IPS-NIHi7 (cell line): ENCODE data around the gene STRA6.
A peak's percentile ranks its signal among the peaks of the same experiment; 100 is the strongest.

Source experiments
- DNase-seq: peaks from one replicate; pipeline ENCODE4 v3.0.0; 2012; ENCODE audit warnings: mixed read lengths; ENCODE audit errors: extremely low spot score

The STRA6 gene

DNA sequence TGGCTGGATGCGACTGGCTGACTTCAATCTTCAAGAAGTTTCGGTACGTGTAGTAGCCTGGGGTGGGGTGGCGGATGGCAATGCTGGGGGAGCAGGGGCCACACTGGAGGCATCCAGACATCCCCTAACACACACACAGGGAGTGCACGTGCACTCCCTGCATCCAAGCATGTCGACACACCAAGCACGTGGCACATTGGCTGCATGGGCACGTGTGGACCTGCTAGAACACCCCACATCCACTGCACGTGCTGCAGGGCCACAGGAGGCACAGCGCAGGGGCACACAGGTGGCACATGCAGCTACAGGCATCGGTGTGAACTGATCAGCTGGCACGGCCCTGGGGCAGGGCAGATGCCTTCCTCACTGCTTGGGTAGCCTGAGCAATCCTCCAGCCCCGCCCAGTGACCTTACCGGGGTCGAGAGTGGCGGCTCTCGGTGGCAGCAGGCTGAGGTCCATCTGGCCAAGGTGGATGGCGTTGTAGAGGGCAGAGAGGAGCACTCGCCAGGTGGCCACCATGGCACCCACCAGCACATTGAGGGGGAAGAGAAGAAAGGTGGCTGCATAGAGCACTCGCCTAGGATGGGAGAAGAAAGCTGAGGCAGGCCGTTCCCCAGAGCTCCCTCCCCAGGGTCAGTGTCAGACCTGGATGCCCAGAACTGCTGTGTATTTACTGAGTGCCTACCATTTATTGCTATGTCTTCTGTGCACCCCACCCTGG, 21.5 kb downstream of the STRA6 start:
- DNase-seq: no peak

DNA sequence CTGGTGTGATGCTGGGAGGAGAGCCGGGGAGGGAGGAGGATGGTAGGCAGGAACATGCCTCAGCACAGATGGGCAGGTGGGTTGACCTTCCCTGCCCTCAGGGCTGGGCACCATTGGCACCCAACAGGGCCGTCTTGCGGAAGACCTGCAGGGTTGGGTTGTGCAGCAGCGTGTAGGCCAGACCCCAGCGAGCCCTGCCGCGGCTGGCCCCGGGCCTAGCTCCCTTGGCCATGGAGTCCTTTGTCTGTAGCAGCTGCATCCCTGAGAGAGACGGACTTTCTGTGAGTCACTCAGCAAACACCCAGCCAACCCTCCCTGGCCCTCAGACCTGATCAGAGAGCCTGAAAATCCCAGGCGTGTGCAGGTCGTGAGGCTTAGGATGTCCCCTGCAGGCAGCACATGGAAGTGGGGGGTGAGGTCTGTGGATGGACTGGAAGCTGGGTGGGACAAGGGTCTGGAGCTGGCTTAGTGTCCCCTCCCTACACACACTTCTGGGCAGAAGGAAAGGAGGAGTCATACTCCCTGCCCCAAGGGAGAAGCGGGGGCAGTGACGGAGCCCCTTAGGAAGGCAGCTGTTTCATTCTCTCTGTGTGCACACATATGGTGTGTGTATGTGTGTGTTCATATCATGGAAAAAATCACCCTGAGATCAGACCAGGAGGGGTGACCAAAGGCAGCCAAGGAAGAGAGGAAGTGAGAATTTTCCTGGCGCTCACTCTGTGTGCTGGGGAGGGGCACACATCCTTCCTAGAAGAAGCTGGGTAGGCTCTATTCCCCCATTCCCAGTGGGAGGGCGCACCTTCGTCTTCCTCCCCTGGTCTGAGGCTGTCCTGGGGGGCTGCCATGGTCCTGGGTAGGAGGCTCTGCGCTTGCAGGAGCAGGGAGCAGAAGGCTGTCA, 22.4 kb downstream of the STRA6 start:
- DNase-seq: no peak

DNA sequence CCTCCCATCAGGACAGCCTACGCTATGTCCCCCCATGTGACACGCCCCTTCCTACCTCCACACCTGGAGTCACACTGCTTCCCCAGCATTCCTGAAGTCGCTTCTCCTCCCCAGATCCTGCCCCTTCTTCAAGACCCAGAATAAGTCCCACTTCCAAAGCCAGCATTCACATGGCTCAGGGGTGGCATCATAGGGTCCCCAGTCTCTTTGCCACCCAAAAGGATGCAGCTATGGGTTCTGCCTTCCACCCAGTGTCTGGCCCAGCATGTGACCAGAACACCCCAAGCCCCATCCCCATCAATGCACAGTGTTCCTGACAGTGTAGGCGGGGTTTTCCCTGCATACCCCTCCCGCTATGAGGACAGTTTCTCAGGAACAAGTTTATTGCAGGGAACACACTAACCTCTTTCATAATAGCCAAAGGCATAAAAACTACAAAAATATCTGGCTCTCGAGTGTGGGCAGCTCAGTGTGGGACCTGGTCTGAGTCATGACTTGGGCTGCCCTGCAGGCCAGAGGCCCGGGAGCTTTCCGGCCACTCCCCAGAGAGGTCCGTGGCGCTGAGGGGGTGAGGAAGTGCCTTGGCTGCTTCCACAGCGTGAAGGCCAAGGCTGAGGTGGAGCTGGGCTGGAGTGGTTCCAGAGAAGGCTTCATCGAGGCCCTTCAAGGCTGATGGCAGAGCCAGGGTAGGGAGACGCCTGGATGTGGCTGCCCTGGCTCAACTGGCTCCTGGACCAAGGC, 23.3 kb downstream of the STRA6 start:
- no peak for DNase-seq

DNA sequence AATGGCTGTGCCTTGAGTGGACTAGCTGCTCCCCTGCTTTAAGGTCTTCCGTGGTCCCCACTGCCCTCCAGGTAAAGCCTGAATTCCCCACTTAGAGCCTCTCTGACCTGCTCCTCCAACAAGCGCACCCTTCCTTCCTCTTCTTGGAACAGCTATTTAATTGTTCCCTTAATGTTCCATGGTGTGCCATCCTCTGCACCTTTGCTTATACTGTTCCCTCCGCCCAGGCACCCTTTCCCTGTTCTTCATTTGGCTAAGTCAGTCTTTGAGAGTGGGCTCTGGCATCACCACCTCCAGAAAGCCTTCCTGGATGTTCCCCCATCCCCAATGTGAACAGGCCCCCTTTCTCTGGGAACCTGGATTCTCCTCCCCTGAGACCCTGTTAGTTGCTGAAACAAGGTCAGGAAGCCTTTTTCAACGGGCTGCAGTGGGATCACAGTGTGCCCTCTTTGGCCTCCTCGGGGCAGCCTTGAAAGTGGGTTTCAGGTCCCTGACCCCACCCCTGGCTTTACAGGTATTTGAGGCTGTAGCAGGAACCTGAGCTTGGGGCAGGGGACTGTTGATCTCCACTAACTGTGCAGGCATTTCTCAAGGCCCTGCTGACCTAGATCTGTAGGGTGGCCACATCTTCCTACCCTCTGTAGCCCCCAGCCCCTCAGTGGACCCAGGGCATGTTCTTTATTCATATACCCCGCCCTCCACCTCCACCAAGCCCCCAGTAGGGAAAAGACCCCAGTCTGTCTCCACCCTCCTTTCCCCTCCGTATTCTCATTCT, 24.1 kb downstream of the STRA6 start:
- no peak for DNase-seq

DNA sequence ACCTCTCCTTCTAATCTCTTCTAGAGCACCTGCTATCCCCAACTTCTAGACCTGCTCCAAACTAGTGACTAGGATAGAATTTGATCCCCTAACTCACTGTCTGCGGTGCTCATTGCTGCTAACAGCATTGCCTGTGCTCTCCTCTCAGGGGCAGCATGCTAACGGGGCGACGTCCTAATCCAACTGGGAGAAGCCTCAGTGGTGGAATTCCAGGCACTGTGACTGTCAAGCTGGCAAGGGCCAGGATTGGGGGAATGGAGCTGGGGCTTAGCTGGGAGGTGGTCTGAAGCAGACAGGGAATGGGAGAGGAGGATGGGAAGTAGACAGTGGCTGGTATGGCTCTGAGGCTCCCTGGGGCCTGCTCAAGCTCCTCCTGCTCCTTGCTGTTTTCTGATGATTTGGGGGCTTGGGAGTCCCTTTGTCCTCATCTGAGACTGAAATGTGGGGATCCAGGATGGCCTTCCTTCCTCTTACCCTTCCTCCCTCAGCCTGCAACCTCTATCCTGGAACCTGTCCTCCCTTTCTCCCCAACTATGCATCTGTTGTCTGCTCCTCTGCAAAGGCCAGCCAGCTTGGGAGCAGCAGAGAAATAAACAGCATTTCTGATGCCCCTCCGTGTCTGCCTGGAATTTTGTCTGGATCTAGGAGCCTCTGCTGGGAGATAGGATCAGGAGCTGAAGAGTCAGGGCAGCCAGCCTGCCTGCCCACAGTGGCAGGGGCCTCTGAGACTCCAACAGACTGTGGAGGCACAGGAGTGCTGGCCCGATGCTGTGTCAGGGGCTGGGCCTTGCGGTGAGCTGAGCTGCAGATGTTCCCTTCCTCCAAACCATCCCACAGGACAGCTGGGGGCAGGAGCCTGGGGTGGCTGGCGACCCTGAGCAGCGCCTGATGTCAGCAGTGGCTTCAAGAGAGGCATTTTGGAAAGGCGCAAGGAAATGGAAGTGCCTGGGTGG, 26.0 kb downstream of the STRA6 start:
- DNase-seq: peak; percentile 52

DNA sequence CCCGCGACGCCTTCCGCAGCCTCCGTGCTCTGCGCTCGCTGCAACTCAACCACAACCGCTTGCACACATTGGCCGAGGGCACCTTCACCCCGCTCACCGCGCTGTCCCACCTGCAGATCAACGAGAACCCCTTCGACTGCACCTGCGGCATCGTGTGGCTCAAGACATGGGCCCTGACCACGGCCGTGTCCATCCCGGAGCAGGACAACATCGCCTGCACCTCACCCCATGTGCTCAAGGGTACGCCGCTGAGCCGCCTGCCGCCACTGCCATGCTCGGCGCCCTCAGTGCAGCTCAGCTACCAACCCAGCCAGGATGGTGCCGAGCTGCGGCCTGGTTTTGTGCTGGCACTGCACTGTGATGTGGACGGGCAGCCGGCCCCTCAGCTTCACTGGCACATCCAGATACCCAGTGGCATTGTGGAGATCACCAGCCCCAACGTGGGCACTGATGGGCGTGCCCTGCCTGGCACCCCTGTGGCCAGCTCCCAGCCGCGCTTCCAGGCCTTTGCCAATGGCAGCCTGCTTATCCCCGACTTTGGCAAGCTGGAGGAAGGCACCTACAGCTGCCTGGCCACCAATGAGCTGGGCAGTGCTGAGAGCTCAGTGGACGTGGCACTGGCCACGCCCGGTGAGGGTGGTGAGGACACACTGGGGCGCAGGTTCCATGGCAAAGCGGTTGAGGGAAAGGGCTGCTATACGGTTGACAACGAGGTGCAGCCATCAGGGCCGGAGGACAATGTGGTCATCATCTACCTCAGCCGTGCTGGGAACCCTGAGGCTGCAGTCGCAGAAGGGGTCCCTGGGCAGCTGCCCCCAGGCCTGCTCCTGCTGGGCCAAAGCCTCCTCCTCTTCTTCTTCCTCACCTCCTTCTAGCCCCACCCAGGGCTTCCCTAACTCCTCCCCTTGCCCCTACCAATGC, 27.1 kb downstream of the STRA6 start:
- DNase-seq: no peak

DNA sequence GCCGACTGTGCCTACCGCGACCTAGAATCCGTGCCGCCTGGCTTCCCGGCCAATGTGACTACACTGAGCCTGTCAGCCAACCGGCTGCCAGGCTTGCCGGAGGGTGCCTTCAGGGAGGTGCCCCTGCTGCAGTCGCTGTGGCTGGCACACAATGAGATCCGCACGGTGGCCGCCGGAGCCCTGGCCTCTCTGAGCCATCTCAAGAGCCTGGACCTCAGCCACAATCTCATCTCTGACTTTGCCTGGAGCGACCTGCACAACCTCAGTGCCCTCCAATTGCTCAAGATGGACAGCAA, 27.7 kb downstream of the STRA6 start:
- DNase-seq: no peak

DNA sequence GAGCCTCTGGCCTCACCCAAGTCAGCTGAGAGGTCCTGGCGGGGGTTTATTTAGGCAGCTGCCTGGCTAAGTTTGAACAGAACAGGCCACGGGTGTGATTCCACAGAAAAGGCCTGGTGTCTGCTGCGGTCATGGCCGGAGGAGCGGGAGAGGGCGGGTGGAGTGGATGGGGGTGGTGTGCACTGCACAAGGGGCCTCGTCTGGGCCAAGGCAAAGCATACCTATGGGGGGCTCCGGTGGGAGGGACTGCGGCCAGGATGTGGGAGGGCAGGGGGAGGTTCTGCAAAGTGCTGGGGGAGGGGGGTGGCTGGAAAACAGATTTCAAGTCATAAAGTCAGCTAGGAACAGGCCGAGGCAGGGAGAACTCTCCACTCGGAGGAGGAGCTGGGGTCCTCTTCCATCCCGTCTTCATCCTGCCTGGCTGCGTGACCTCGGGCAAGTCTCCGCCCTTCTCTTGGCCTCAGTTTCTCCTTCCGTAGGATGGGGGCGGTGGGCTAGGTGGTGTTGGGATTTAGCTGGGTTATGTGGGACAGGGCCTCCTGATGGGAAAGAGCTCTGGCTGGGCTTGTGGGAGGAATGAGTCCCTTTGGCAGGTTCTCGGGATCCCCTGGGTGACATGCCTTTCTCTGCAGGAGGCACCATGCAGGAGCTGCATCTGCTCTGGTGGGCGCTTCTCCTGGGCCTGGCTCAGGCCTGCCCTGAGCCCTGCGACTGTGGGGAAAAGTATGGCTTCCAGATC, 28.2 kb downstream of the STRA6 start:
- peak; percentile 38 for DNase-seq

DNA sequence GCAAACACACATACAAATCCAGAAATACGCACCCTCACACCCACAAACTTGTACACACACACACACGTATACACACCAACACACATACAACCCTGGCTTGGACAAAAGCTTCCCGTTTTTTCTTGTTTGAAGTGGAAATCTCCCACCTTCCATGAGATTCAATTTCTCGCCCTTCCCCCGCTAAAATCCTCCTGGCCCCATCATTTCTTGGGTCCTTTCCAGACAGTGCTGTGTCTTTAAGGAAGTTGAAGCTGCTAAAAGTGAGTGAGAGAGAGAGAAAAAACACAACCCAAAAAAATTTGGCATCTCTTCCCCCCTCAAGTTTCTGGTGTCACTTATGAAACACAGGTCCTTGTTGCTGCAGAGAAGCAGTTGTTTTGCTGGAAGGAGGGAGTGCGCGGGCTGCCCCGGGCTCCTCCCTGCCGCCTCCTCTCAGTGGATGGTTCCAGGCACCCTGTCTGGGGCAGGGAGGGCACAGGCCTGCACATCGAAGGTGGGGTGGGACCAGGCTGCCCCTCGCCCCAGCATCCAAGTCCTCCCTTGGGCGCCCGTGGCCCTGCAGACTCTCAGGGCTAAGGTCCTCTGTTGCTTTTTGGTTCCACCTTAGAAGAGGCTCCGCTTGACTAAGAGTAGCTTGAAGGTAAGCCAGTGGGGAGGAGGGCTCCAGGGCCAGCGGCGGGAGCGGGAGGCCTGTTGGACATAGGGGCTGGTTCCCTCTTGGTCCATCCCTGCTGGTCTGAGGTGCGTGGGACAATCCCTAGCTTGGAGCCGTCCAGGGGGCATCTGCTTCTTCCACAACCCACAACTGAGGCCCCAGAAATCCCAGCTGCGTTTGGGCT, 29.0 kb downstream of the STRA6 start, which contains the start of gene ISLR:
TSS of gene ISLR (plus strand) at position 331 of the 839 bp plus-strand sequence. CDS start 1,149 bp downstream, outside the sequence.
- DNase-seq: no peak

DNA sequence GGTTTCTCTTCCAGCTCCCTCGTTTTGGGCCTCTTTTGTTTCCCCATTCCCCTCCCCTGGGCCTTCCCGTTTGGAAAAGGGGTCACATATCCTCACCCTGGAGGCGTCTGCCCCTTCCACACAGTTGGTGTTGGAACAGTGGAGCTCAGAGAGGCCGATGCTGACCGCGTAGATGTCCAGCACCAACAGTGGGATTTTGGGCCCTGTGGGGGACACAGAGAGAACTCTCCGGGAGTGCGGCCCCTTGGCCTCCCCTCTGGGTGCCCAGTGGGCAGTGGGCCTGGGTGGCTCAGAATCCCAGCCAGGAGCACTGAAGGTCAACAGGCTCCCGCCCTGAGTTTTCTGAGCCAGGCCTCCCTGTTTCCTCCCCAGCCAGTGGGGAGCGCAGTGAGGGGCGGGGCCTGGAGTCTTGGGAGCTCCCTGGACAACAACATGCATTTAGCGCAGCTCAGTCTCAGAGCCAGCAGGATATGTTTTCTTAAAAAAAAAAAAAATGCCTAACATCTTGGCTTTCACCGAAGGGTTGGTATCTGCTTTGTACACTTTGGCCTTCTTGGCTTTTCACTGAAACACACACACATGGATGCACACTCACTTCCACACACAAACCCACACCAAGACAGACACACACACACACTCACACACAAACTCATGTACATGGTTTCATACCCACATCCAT, 29.7 kb downstream of the STRA6 start:
- peak; percentile 59 for DNase-seq

DNA sequence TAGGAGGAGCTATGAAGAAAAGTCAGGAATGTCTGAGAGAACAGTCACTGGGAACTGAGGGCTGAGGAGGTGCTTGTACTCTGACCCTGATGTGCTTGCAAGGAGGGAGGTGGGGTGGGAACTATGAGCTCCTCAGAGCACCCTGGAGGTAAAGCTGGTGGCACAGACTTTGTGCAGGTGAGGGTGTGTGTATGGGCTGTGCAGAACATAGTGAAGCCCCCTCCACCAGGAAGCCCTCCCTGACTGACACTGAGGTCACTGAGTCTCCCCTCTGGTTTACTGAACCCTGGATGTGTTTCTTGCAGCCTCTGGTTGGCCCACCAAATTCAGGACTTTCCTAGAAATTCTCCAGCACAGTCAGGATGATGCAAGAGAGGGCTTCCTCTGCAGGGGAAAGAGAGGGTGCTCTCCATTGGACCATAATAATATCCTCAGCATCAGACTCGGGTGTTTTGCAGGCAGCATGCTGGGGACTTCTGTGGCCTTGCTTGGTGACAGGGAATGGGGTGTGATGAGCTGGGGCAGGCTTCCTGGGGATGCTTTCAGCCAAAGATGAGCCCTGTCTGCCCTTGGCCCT, 30.5 kb downstream of the STRA6 start:
- no peak for DNase-seq

DNA sequence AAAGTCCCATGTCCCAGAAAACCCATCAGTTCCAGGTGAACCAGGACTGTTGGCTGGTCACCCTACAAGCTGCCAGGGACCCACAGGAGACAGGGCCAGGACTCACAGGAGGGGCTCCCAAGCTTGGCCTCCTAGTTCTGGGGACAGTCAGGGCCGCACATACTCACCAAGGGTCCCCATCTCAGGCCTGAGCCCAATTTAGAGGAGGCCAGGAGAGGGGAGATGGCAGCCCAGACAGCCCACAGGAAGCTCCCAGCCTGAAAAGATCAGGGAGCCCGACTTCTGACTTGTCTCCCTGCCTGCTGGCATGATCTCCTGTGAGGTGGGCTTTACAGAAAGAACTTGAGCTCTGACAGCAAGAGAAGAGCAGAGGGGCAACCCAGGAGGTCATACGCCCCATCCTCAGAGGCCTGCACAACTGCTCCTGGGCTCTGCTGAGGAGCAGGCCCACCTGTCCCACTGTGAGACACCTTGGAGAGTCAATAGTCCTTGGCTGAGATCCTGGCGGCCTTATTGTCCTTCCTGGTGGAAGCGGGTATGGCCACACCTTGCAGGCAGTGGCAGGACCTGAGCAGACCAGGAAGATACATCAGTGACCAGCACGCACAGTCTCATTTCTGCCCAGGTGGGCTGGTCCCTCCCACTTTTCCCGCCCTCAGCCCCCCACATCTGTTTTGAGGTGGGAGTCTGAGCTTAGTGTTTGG, 31.6 kb downstream of the STRA6 start:
- DNase-seq: no peak

DNA sequence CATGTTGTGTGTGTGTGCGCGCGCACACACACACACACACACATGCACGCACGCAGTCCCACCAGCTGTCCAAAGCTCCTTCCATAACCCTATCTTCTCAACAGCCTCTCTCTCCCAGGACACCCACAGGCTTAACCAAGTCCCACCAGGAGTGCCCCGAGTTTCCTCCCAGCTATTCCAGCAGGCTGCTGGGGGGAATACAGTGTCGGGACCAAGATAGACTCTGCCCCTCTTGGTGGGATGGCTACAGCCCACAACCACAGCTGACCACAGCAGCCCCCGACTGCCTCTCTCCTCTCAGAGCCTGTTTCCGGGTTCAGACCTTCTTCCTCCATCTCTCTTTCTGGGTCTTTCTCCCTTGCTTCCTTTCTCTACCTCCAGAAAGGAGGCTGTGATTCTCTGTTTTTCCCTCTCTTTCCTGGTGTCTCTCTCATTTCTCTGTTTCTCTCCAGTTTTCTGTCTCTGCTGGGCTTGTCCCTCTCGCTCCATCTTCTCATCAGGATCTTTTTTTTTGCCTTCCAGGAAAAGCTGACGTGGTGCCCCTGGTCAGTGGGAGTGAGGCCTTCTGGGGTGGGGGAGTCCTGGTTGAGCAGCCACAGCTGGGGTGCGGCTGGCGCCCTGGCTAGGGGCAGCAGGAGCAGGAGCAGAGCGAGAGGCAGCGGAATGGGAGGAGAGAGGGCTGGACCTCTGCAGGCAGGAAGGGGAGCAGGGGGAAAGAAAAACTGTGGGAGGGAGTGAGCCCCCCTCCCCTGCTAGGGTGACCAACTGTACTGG, 32.3 kb downstream of the STRA6 start:
- no peak for DNase-seq

DNA sequence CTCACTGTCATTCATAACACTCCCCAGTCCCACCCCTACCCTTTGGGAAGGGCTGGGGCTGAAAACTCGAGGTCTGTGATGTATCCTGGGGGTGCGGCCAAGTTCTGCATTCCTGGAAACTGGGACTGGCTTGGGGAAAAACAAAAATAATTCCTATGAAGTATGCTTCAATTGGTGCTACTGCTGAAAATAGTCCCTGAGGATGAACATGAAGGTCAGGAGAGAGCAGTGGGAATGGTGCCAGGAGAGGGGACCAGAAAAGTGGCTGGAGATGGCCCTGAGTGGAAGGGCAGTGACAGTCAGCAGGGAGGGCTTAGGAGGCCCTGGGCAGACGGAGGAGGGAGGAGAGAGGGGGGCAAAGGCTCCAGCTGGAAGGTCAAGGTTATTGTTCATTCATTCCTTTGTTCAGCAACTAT, 33.9 kb downstream of the STRA6 start:
- no peak for DNase-seq

DNA sequence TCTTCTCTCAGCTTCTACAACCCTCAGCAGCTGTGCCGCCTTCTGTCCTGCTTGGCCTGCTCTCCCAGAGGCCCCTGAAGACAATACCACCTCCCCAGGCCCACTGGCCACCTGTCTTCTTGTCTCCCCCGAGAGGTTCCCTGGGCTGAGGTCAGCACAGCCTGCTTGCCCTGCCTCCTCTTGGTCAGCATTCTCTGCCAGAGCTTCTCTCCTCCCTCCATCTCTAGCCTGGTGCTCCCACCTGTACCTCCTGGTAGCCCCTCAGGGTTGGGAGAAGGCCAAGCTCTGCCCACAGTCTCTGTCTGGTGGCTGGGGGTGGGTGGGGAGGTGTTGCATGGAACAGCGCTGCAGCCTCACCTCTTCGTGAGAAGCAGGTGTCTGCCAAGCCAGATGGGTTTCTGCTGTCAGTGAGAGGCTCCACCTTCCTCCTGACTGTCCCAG, 34.7 kb downstream of the STRA6 start:
- no peak for DNase-seq
